NCI-H1092 (cell line): Measurements from ENCODE around the gene MRPL24.

Source experiments
- DNase-seq: peaks from one replicate; lab custom pipeline; 2025; lab: John Stamatoyannopoulos, UW

The MRPL24 gene

GRCh38 chr1:156709757-156710489, 31.0 kb downstream of the MRPL24 start:
- DNase-seq: peak; percentile 75

DNA sequence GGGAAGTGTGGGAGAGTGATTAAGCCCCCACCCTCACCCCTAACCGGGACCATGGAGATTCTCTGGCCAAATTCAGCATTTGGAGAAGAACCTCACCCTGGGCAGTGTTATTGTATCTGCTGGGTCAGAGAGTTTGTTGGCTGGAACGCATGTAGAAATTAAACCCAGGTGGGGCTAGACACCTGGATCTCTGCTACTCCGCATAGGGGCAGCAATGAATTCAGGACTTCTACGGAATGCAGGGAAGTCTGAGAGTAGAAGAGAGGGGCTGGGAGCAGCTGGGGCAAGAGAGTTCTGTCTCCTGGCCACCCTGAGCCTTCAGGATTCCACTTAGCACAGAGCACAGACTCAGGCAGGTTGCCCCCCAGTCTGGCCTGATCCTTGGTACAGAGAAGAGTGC, 31.9 kb downstream of the MRPL24 start:
- no peak for DNase-seq

- DNase-seq: no peak
These were observed 32.6 kb downstream of the MRPL24 start for GRCh38 chr1:156708218-156708661.

GRCh38 chr1:156707417-156708217, 33.3 kb downstream of the MRPL24 start:
- no peak for DNase-seq

DNA sequence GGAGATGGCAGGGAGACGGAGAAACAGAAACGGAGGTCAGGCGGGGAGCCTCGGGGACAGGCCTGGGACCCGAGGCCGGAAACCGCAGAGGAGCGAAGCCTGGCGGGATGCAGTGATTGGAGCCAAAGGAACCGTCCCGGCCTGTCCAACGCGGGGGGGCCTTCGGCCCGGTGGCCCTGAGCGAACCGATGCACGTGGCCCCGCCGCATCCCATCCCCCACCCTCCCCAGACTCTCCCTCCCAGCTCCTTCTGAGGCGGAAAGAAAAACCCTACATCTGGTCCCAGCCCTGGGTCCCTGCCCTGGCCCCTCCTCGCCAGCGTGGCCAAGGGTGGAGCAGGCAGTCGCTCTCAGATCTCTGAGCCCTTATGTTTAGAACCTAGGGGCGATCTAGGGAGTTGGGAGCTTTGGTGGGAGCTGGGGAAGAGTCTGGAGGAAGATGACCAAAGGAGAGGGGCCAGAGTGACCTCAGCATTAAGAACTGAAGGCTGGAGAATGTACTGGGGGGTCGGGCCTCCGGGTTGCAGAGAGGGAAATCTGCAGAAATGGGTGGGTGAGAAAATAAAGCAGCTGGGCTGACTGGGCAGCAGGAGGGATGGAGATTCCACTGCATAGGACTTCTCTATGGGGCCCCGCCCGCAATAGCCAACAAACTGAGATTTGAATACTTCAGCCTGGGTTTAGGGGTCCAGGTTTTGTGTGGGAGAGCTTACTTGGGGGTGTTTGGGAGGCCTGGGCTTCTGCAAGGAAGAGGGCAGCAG, 34.1 kb downstream of the MRPL24 start:
- no peak for DNase-seq

GRCh38 chr1:156705918-156706656, 34.8 kb downstream of the MRPL24 start:
- peak; percentile 43 for DNase-seq

- no peak for DNase-seq
These were observed 35.5 kb downstream of the MRPL24 start, which contains the start of gene CRABP2 for GRCh38 chr1:156705321-156705917. Gene CRABP2, minus strand, starts transcription at chr1:156705583. Its CDS starts 137 bp downstream, at chr1:156705446.

GRCh38 chr1:156704930-156705320, 36.0 kb downstream of the MRPL24 start:
- no peak for DNase-seq

DNA sequence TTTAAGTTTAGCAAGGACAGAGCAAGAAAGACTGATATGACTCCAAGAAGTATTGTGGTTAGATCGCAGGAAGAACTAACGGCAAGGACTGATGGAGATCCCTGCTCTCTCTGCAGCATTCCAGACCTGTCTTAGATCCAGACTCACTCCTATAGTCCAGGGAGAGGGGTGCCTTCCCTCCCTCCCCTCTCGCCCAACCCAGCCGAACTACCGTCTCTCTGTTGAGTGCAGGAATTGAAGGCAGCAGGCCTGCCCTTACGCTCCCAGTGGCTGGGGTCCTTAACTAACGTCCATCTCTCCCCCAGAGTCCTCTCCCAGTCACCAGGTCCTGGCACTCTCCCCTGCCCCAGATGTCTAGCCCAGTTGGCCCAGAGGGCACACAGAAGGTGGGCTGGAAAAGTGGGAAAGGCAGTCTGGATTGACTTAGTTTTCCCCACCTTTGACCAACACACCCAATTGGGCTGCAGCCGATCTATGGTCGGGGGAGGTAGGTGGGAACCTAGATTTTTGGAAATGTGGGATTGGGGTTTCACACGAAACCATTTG, 36.6 kb downstream of the MRPL24 start:
- DNase-seq: no peak

- DNase-seq: no peak
These were observed 37.1 kb downstream of the MRPL24 start for GRCh38 chr1:156703741-156704140.

DNA sequence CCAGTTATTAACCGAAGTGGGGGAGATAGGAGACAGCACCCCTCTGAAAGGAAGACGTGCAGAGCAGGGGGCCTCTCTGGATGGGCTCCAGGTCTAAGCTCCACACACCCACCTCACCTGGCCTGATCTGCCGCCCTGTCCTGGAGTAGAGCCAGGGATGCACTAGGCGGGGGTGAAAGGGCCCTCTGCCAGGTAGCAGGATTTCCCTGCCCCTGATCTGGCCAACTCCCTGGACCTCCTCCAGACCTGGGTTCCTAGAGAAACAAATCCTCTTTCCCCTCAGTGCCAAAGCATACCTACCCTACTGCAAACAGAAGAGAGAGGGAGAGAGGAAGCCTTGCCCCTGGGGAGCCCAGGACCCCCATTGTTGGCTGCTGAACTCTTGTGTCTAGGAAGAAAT, 37.6 kb downstream of the MRPL24 start:
- no peak for DNase-seq

GRCh38 chr1:156700736-156701531, 40.0 kb downstream of the MRPL24 start:
- no peak for DNase-seq

DNA sequence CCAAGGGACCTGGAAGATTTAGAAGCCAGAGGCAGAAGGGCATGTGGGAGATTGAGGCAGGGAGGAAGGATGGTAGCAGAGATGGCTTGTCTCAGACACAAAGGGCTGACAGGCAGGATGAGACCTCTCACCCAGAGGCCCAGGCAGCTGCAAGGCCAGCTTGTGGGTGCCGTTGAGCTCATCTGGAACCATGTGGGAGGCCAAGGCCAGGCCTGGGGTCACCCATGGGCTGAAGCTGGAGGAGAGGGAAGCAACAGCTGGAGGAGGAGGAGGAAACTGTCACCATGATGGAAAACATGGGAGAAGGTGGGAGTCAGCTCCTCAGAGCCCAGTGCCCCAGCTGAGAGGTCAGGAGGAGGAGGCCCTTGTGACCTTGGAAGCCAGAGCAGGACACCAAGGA, 41.9 kb downstream of the MRPL24 start:
- DNase-seq: no peak

GRCh38 chr1:156697481-156697880, 43.4 kb downstream of the MRPL24 start:
- DNase-seq: peak; percentile 57

GRCh38 chr1:156696755-156697154, 44.1 kb downstream of the MRPL24 start:
- DNase-seq: no peak

DNA sequence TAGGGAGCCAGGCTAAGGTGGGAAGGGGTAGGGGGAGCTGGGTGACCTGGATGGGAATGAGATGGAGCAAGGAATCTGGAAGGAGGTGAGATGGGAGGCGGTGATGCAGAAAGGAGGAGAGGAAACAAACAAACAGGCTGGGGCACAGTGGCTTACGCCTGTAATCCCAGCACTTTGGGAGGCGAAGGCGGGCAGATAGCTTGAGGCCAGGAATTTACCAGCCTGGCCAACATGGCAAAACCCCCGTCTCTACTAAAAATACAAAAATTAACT, 46.3 kb downstream of the MRPL24 start:
- DNase-seq: no peak

GRCh38 chr1:156693848-156694689, 46.8 kb downstream of the MRPL24 start:
- no peak for DNase-seq

- no peak for DNase-seq
These were observed 47.7 kb downstream of the MRPL24 start for GRCh38 chr1:156692925-156693847.
